WERI-Rb-1 (cell line): ENCODE results near the gene PHF21A.
A peak's percentile ranks its signal among the peaks of the same experiment; 100 is the strongest.

Source experiments
- DNase-seq: peaks from one replicate; pipeline ENCODE4 v3.0.0-alpha.2; 2020
- H3K27ac ChIP-seq: fragments of 250-450 bp; sonication (Bioruptor Pico); 2 replicates; pipeline ENCODE4 v1.5.1; 2020; ENCODE audit warnings: mild to moderate bottlenecking, moderate library complexity
- H3K27me3 ChIP-seq: fragments of 250-450 bp; sonication (Bioruptor Pico); 2 replicates; pipeline ENCODE4 v1.5.1; 2021; ENCODE audit warnings: mild to moderate bottlenecking, low read depth, moderate library complexity; ENCODE audit not compliant: insufficient read depth, severe bottlenecking
- H3K36me3 ChIP-seq: fragments of 250-450 bp; sonication (Bioruptor Pico); 2 replicates; pipeline ENCODE4 v1.5.1; 2020; ENCODE audit warnings: mild to moderate bottlenecking, moderate library complexity
- H3K4me3 ChIP-seq: 2 replicates; pipeline ENCODE4 v1.5.1; 2011; ENCODE audit warnings: low read depth, mild to moderate bottlenecking, control low read depth, low read length
- H3K9me3 ChIP-seq: fragments of 250-450 bp; sonication (Bioruptor Pico); 2 replicates; pipeline ENCODE4 v1.5.1; 2021; ENCODE audit warnings: mild to moderate bottlenecking, moderate library complexity; ENCODE audit not compliant: severe bottlenecking
- TF ChIP-seq, protein P1 (sequence below): IDR thresholded peaks from 2 replicates; pipeline ENCODE4 v1.5.1; 2011; ENCODE audit warnings: low read depth, mild to moderate bottlenecking, control low read depth, inconsistent platforms, low read length

The PHF21A gene

DNA sequence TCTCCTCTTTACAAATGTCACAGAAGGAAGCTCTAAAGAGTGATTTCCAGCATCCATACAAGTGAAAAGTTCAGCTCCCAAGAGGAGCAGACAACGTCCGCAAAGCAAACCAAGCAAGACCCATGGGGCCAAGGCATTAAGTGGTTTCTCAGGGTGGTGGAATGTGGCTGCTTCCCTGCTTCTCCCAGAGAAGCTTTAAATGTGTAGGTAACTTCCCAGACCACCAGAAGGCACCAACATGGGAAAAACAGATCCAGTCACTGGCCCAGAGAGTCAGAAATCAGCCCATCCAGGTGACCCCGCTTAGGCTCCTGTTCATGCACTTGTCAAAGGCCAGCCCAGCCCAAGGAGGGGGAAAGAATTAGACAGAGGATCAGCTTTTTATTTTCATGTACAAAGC, 13.3 kb upstream of the PHF21A start:
- H3K36me3 ChIP-seq = no peaks in the 10 kb centered on the region
- H3K4me3 ChIP-seq = no peak overlapping the region
- H3K27me3 ChIP-seq = no peaks in the 10 kb centered on the region
- no peaks in the 10 kb centered on the region for H3K9me3 ChIP-seq
- no peak for DNase-seq
- H3K27ac ChIP-seq = no peak overlapping the region
- TF ChIP-seq, protein P1, sequence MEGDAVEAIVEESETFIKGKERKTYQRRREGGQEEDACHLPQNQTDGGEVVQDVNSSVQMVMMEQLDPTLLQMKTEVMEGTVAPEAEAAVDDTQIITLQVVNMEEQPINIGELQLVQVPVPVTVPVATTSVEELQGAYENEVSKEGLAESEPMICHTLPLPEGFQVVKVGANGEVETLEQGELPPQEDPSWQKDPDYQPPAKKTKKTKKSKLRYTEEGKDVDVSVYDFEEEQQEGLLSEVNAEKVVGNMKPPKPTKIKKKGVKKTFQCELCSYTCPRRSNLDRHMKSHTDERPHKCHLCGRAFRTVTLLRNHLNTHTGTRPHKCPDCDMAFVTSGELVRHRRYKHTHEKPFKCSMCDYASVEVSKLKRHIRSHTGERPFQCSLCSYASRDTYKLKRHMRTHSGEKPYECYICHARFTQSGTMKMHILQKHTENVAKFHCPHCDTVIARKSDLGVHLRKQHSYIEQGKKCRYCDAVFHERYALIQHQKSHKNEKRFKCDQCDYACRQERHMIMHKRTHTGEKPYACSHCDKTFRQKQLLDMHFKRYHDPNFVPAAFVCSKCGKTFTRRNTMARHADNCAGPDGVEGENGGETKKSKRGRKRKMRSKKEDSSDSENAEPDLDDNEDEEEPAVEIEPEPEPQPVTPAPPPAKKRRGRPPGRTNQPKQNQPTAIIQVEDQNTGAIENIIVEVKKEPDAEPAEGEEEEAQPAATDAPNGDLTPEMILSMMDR = no peak

DNA sequence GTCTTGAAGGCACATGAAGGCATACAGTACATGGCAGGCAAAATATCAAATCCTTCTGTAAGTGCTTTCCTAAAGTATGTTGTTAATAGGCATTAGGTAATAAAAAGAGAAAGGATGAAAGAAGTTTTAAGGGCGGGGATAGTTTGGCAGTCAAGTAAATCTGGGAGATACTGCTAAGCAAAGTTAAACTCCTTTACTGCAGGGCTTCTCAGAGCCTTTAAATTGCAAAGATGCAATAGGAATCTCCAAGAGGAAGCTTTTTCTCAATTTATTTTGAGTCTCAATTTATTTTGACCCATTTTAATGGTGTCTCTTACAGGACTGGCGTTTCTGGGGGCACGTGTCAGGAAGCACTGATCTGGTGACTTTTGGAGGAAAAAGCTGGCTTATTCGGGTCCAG, 12.8 kb upstream of the PHF21A start:
- Histone ChIP-seq H3K4me3 (no peak overlapping the region), H3K27ac (no peak overlapping the region), H3K36me3 (no peaks in the 10 kb centered on the region), H3K9me3 (no peaks in the 10 kb centered on the region), H3K27me3 (no peaks in the 10 kb centered on the region)
- TF ChIP-seq, protein P1 = no peak
- DNase-seq = no peak

DNA sequence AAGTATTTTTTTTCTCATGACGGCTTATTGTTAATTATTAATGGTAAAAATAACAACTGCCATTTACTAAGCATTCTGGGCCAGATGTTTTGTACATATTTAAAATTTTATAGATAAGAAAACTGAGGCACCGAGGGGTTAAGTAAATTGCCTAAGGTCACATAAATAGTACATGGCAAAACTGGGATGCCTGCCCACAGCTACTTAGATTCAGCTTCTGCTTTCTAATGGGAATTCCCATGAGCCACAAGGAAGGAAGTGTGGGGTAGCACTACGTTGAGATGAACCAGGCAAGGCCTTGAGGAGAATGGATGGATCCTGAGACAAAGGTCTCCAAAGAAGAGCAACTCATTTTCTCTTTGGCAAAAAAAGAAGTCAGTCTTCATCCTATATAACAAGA, 11.9 kb upstream of the PHF21A start:
- H3K27me3 ChIP-seq = no peaks in the 10 kb centered on the region
- no peaks in the 10 kb centered on the region for H3K36me3 ChIP-seq
- TF ChIP-seq, protein P1 = no peak
- H3K9me3 ChIP-seq = no peaks in the 10 kb centered on the region
- no peak for DNase-seq
- no peak overlapping the region for H3K27ac ChIP-seq
- no peak overlapping the region for H3K4me3 ChIP-seq

DNA sequence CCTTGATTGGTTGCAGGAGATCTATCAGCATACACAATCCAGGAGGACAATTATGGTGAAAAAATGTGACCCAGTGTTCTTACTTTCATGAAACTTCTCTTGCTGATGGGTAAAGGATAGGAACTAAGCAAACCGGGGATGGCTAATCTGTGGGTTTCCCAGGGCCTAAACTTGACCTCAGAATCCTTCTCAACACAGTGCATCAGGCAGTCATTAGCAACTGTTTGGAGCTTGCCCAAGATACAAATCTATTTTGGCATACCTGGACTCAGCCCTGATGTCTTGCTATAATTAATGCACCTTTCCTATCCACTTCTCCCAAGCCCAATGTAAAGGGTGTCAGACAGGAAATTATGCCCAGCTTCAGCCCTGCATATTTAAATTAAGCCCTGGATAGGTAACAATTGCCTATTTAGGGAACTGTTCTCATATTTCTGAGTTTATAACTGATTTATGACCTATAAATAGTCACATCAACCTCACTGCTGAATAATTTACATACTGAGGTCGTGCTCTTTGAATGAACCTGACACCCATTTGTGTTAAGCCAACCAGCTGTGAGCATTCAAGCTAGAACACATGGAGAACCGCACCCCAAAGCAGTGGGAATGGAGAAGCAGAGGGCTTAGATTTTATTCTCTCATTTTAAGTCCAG, 9.2 kb upstream of the PHF21A start:
- no peak overlapping the region for H3K27ac ChIP-seq
- no peaks in the 10 kb centered on the region for H3K27me3 ChIP-seq
- H3K4me3 ChIP-seq = no peak overlapping the region
- DNase-seq = no peak
- TF ChIP-seq, protein P1 = no peak
- H3K9me3 ChIP-seq = no peaks in the 10 kb centered on the region
- no peaks in the 10 kb centered on the region for H3K36me3 ChIP-seq

DNA sequence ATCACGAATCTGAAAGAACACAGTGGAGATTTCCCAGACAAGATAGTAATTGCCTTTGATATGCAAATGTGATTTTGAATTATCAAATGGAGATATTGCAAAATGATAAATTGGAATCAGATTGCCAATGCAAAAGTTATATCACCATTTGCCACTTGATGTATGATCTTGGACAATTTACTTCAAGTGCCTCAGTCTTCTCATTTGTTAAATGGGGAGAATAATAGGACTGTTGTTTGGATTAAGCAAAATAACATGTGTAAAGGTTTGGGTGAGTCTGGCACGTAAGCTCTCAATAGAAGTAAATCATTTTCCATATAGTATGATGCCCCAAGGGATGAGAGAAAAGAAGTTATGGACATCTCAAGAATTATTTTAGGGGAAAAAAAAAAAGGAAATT, 7.9 kb upstream of the PHF21A start:
- no peak for DNase-seq
- Histone ChIP-seq H3K27ac (no peak overlapping the region), H3K27me3 (no peaks in the 10 kb centered on the region), H3K4me3 (no peak overlapping the region), H3K36me3 (no peaks in the 10 kb centered on the region), H3K9me3 (no peaks in the 10 kb centered on the region)
- TF ChIP-seq, protein P1 = no peak

- H3K36me3 ChIP-seq = no peaks in the 10 kb centered on the region
- no peaks in the 10 kb centered on the region for H3K27me3 ChIP-seq
- no peaks in the 10 kb centered on the region for H3K9me3 ChIP-seq
- TF ChIP-seq, protein P1 = peak; percentile 34; the same call in 1 of the 2 replicates
- DNase-seq = no peak
- H3K4me3 ChIP-seq = no peak overlapping the region
- H3K27ac ChIP-seq = no peak overlapping the region
These were observed 5.9 kb upstream of the PHF21A start for GRCh38 chr11:46127150-46127638.
